HCT116 (cell line): Measurements from ENCODE around the gene MIEF2. TPM values are rescaled to one million over a fixed set of nuclear protein-coding genes. Genes with fewer than 3 reads are reported as not detected.
A peak's percentile ranks its signal among the peaks of the same experiment; 100 is the strongest.

Experiments used
- ATAC-seq: fragments of 200-7000 bp; cut with Tn5 transposase; 2 replicates; pipeline ENCODE4 v1.9.1; 2020; ENCODE audit warnings: mild to moderate bottlenecking, moderate library complexity
- BruUV-seq: library from RNA; stranded (reverse); fragments of 400-500 nt; replicated peaks from 2 replicates; lab custom pipeline; 2021; lab: Mats Ljungman, UMichigan
- CTCF ChIA-PET: fragments of 300-600 bp; sonication (Branson Sonifier 250); formaldehyde crosslinking; loops from one replicate; lab custom pipeline; 2021; ENCODE audit warnings: antibody characterized with exemption; lab: Charles Lee
- POLR2A ChIA-PET: fragments of 300-600, 350-600 bp; sonication (Branson Sonifier 250); formaldehyde crosslinking; loops from one replicate; lab custom pipeline; 2021; ENCODE audit warnings: antibody characterized with exemption; lab: Charles Lee
- RAD21 ChIA-PET, 2 experiments: fragments of 300-600 bp; sonication (Branson Sonifier 250); formaldehyde crosslinking; loops; one replicate each; lab custom pipeline; 2023; ENCODE audit warnings: low total read pairs in 2 of 2; ENCODE audit not compliant: uncharacterized antibody in 2 of 2, unreplicated experiment in 2 of 2, low non-redundant PET in 1 of 2; lab: Charles Lee
- DNase-seq: peaks from one replicate; pipeline ENCODE4 v3.0.0-alpha.2; 2010; ENCODE audit warnings: low read depth, low spot score
- H2AFZ ChIP-seq: fragments of 200-600 bp; shearing (Covaris generic), sonication (generic); 2 replicates; pipeline ENCODE4 v1.6.1; 2017; ENCODE audit warnings: low read depth, mixed run types, mixed read lengths, antibody characterized with exemption, low read length; ENCODE audit not compliant: poor library complexity, severe bottlenecking
- H3K27ac ChIP-seq: 2 replicates; pipeline ENCODE4 v1.5.1; 2012; ENCODE audit warnings: low read depth, low read length
- H3K27me3 ChIP-seq: fragments of 200-600 bp; sonication (generic); 2 replicates; pipeline ENCODE4 v1.6.1; 2016; ENCODE audit warnings: mixed run types, low read length, mixed read lengths; ENCODE audit not compliant: insufficient read depth
- H3K36me3 ChIP-seq, 2 experiments: fragments of 200-500 bp in 1 of 2; fragments of 200-600 bp in 1 of 2; sonication (Bioruptor generic) in 1 of 2; sonication (generic) in 1 of 2; 2 replicates each; pipeline versions ENCODE4 v1.5.1 to v1.6.1; 2014 to 2016; ENCODE audit warnings: low read length in 2 of 2, inconsistent platforms in 1 of 2, mixed read lengths in 1 of 2, mixed run types in 1 of 2; ENCODE audit not compliant: insufficient read depth in 2 of 2, control insufficient read depth in 1 of 2
- H3K4me1 ChIP-seq, 2 experiments: fragments of 200-600 bp in 1 of 2; sonication (generic) in 1 of 2; 2 replicates each; pipeline versions ENCODE4 v1.5.1 to v1.6.1; 2012 to 2017; ENCODE audit warnings: low read length in 2 of 2, inconsistent platforms in 1 of 2, mild to moderate bottlenecking in 1 of 2, mixed read lengths in 1 of 2, mixed run types in 1 of 2, moderate library complexity in 1 of 2; ENCODE audit not compliant: insufficient read depth in 2 of 2, control insufficient read depth in 1 of 2
- H3K4me2 ChIP-seq: fragments of 200-600 bp; sonication (generic); 2 replicates; pipeline ENCODE4 v1.6.1; 2017; ENCODE audit warnings: mixed run types, low read length, mixed read lengths
- H3K4me3 ChIP-seq, 2 experiments: fragments of 200-600 bp in 1 of 2; sonication (generic) in 1 of 2; replicated peaks in 1 of 2; 2 replicates each; pipeline ENCODE4 v1.5.1; 2011 to 2016; ENCODE audit warnings: low read length in 2 of 2, control low read depth in 1 of 2, low read depth in 1 of 2, mild to moderate bottlenecking in 1 of 2, mixed read lengths in 1 of 2, mixed run types in 1 of 2
- H3K79me2 ChIP-seq: fragments of 200-600 bp; sonication (generic); 2 replicates; pipeline ENCODE4 v1.6.1; 2017; ENCODE audit warnings: mild to moderate bottlenecking, mixed run types, low read length, moderate library complexity, mixed read lengths; ENCODE audit not compliant: insufficient read depth
- H3K9ac ChIP-seq: fragments of 200-600 bp; sonication (generic); 2 replicates; pipeline ENCODE4 v1.6.1; 2016; ENCODE audit warnings: low read length, mixed read lengths
- H3K9me2 ChIP-seq: fragments of 200-600 bp; sonication (generic), shearing (Covaris generic); 2 replicates; pipeline ENCODE4 v1.6.1; 2017; ENCODE audit warnings: mixed run types, mild to moderate bottlenecking, moderate library complexity; ENCODE audit not compliant: insufficient read depth
- H3K9me3 ChIP-seq, 2 experiments: fragments of 200-500 bp in 1 of 2; fragments of 200-600 bp in 1 of 2; sonication (Bioruptor generic) in 1 of 2; sonication (generic) in 1 of 2; 2 replicates each; pipeline ENCODE4 v1.6.1; 2014 to 2017; ENCODE audit warnings: low read length in 2 of 2, mixed read lengths in 2 of 2, inconsistent platforms in 1 of 2, low read depth in 1 of 2, mild to moderate bottlenecking in 1 of 2, mixed run types in 1 of 2, moderate library complexity in 1 of 2; ENCODE audit not compliant: control insufficient read depth in 1 of 2, insufficient read depth in 1 of 2
- H4K20me1 ChIP-seq: fragments of 200-600 bp; sonication (generic), shearing (Covaris generic); 2 replicates; pipeline ENCODE4 v1.6.1; 2017; ENCODE audit warnings: mixed run types, mild to moderate bottlenecking, moderate library complexity; ENCODE audit not compliant: insufficient read depth
- ATF3 ChIP-seq: IDR thresholded peaks from 2 replicates; pipeline ENCODE4 v1.6.1; 2012
- CTCF ChIP-seq, 3 experiments: fragments of 200-600 bp in 1 of 3; sonication (generic) in 1 of 3; IDR thresholded peaks in 2 of 3; conservative IDR thresholded peaks in 1 of 3; 2 replicates each; pipeline ENCODE4 v1.5.1; 2012 to 2017; ENCODE audit warnings: low read depth in 2 of 3, low read length in 2 of 3, antibody characterized with exemption in 1 of 3, borderline replicate concordance in 1 of 3, control low read depth in 1 of 3, mild to moderate bottlenecking in 1 of 3, mixed read lengths in 1 of 3, mixed run types in 1 of 3, moderate library complexity in 1 of 3; ENCODE audit not compliant: insufficient read depth in 1 of 3
- EGR1 ChIP-seq: IDR thresholded peaks from 2 replicates; pipeline ENCODE4 v1.6.1; 2012; ENCODE audit warnings: low read depth
- ELF1 ChIP-seq: IDR thresholded peaks from 2 replicates; pipeline ENCODE4 v1.6.1; 2012; ENCODE audit warnings: low read depth, borderline replicate concordance
- EZH2 ChIP-seq: fragments of 200-600 bp; sonication (generic); IDR thresholded peaks from 2 replicates; pipeline ENCODE4 v1.6.1; 2017; ENCODE audit warnings: antibody characterized with exemption, mixed run types
- EZH2phosphoT487 ChIP-seq: fragments of 200-600 bp; IDR thresholded peaks from 2 replicates; pipeline ENCODE4 v1.6.1; 2018; ENCODE audit warnings: antibody characterized with exemption, borderline replicate concordance
- FOSL1 ChIP-seq: IDR thresholded peaks from 2 replicates; pipeline ENCODE4 v1.6.1; 2012; ENCODE audit warnings: low read depth
- JUND ChIP-seq: IDR thresholded peaks from 2 replicates; pipeline ENCODE4 v1.6.1; 2012
- POLR2A ChIP-seq: IDR thresholded peaks from 2 replicates; pipeline ENCODE4 v1.7.0; 2011; ENCODE audit warnings: borderline replicate concordance; ENCODE audit not compliant: insufficient read depth, insufficient read length; ENCODE audit errors: extremely low read depth
- POLR2AphosphoS5 ChIP-seq: IDR thresholded peaks from 2 replicates; pipeline ENCODE4 v1.6.1; 2011; ENCODE audit warnings: mild to moderate bottlenecking, low read depth, low read length, moderate library complexity
- RAD21 ChIP-seq: IDR thresholded peaks from 2 replicates; pipeline ENCODE4 v1.6.1; 2012; ENCODE audit warnings: low read depth, mild to moderate bottlenecking
- REST ChIP-seq: IDR thresholded peaks from 2 replicates; pipeline ENCODE4 v1.6.1; 2012; ENCODE audit warnings: low read depth
- SIN3A ChIP-seq: IDR thresholded peaks from 2 replicates; pipeline ENCODE4 v1.6.1; 2012; ENCODE audit warnings: low read depth
- SP1 ChIP-seq: IDR thresholded peaks from 2 replicates; pipeline ENCODE4 v1.6.1; 2012; ENCODE audit warnings: low read depth
- SRF ChIP-seq: IDR thresholded peaks from 2 replicates; pipeline ENCODE4 v1.6.1; 2012; ENCODE audit warnings: low read depth
- TCF7L2 ChIP-seq: IDR thresholded peaks from 2 replicates; pipeline ENCODE4 v1.7.0; 2011; ENCODE audit warnings: borderline replicate concordance, inconsistent platforms; ENCODE audit not compliant: insufficient read depth, insufficient read length; ENCODE audit errors: extremely low read depth
- YY1 ChIP-seq: IDR thresholded peaks from 2 replicates; pipeline ENCODE4 v1.6.1; 2011; ENCODE audit warnings: low read length, low read depth, moderate library complexity, mild to moderate bottlenecking; ENCODE audit not compliant: insufficient replicate concordance; ENCODE audit errors: extremely low read depth
- ZBTB33 ChIP-seq: IDR thresholded peaks from 2 replicates; pipeline ENCODE4 v1.6.1; 2011; ENCODE audit warnings: mild to moderate bottlenecking, low read length, moderate library complexity; ENCODE audit not compliant: insufficient replicate concordance; ENCODE audit errors: extremely low read depth
- ZFX ChIP-seq: fragments of 450-650 bp; IDR thresholded peaks from 2 replicates; pipeline ENCODE4 v1.6.1; 2017
- ZNF274 ChIP-seq: fragments of 200-500 bp; sonication (Bioruptor generic); IDR thresholded peaks from 2 replicates; pipeline ENCODE4 v1.6.1; 2014; ENCODE audit warnings: mild to moderate bottlenecking, low read depth, low read length, inconsistent platforms
- intact Hi-C: fragments of 100-400 bp; cut with micrococcal nuclease; formaldehyde crosslinking; loops from 2 replicates; pipeline ENCODE4 v1.10.0; 2022
- total RNA-seq: library from RNA; stranded (reverse); gene quantifications from one replicate; pipeline ENCODE4 v1.2.1, GENCODE V29; 2021; ENCODE audit not compliant: unreplicated experiment

The MIEF2 gene
- total RNA-seq, 1 experiment from 2014 or later, result 9.3 TPM

- no peak for TF ChIP-seq POLR2AphosphoS5
- TF ChIP-seq FOSL1, result no peak
- TF ChIP-seq ELF1, result no peak
- TF ChIP-seq CTCF (IDR thresholded peaks at IDR 0.05 in 2 of 3, conservative IDR thresholded peaks at IDR 0.05 in 1 of 3; ENCODE audit: borderline replicate concordance in 1 of 3, insufficient read depth in 1 of 3, low read depth in 2 of 3, low read length in 2 of 3), result no peak
- TF ChIP-seq TCF7L2, result no peak
- no peak for TF ChIP-seq ZBTB33
- TF ChIP-seq SP1, result no peak
- TF ChIP-seq ATF3, result no peak
- no peak for TF ChIP-seq SIN3A
- no peak for TF ChIP-seq JUND
- TF ChIP-seq EZH2phosphoT487, result no peak
- no peak for TF ChIP-seq EGR1
- TF ChIP-seq POLR2A, result no peak
- no peak for TF ChIP-seq ZNF274
- TF ChIP-seq YY1, result no peak
- TF ChIP-seq ZFX, result no peak
- TF ChIP-seq REST, result no peak
- TF ChIP-seq RAD21, result no peak
- TF ChIP-seq EZH2, result no peak
- no peak for TF ChIP-seq SRF
- H4K20me1 ChIP-seq, result peaks cover 6% of the 10 kb centered on the region; the same call in 1 of the 2 replicates
- no TSS peak for BruUV-seq
- H3K27ac ChIP-seq, result no peak overlapping the region; the same call in 1 of the 2 replicates
- intact Hi-C loops, result no loop called here
- POLR2A ChIA-PET, result interaction anchor here (1.4 kb wide), 1 partner anchor 9 kb away, joined by 5 read pairs; the partner anchor contains the start of gene FLII
- H3K36me3 ChIP-seq, result peaks cover 25 to 62% of the 10 kb centered on the region in 2 experiments
- H3K9ac ChIP-seq, result no peak overlapping the region
- H3K4me1 ChIP-seq, result peaks cover 0 to 12% of the 10 kb centered on the region in 2 experiments; a peak in 2 of 4 replicates
- H3K27me3 ChIP-seq, result no peaks in the 10 kb centered on the region
- H3K9me3 ChIP-seq, result no peaks in the 10 kb centered on the region
- CTCF ChIA-PET, result interaction anchor here (0.6 kb wide), 1 partner anchor 1714 kb away, joined by 3 read pairs; no protein-coding TSS in a partner anchor
- H3K4me2 ChIP-seq, result no peak overlapping the region
- no peak overlapping the region for H3K4me3 ChIP-seq
- H3K79me2 ChIP-seq, result peaks cover 7% of the 10 kb centered on the region; the same call in 1 of the 2 replicates
- no peaks in the 10 kb centered on the region for H3K9me2 ChIP-seq
- RAD21 ChIA-PET, result no interaction called here
- no peak for DNase-seq
- H2AFZ ChIP-seq, result no peak overlapping the region
- peak; percentile 59 for ATAC-seq
Measured at GRCh38 chr17:18250259-18250658, 10.2 kb upstream of the MIEF2 start.
